GM12878 (cell line): Measurements from ENCODE around the gene ACSL3. TPM values are rescaled to one million over a fixed set of nuclear protein-coding genes. Genes with fewer than 3 reads are reported as not detected.

Experiments used
- BACH1 ChIP-seq: fragments of 450-650 bp; IDR thresholded peaks from 2 replicates; pipeline ENCODE4 v1.6.1; 2017; ENCODE audit warnings: mild to moderate bottlenecking, borderline replicate concordance
- BHLHE40 ChIP-seq, 2 experiments: fragments of 450-650 bp in 1 of 2; IDR thresholded peaks; 2 replicates each; pipeline ENCODE4 v1.6.1; 2011 to 2017; ENCODE audit warnings: low read depth in 2 of 2, borderline replicate concordance in 1 of 2, improper control_type of control experiment in 1 of 2, low read length in 1 of 2, mild to moderate bottlenecking in 1 of 2
- CEBPB ChIP-seq, 2 experiments: fragments of 150-350 bp in 1 of 2; IDR thresholded peaks; 2 replicates each; pipeline ENCODE4 v1.6.1; 2012 to 2014; ENCODE audit warnings: low read depth in 2 of 2, low read length in 2 of 2, borderline replicate concordance in 1 of 2, inconsistent platforms in 1 of 2
- CHD4 ChIP-seq: fragments of 200-600 bp; sonication (generic); IDR thresholded peaks from 2 replicates; pipeline ENCODE4 v1.6.1; 2016; ENCODE audit warnings: mild to moderate bottlenecking
- ELK1 ChIP-seq: IDR thresholded peaks from 2 replicates; pipeline ENCODE4 v1.6.1; 2012; ENCODE audit warnings: low read depth, low read length, improper control_type of control experiment
- KAT2A ChIP-seq: conservative IDR thresholded peaks from 2 replicates; pipeline ENCODE4 v1.6.1; 2011; ENCODE audit warnings: low read depth, low read length; ENCODE audit not compliant: control insufficient read depth
- MYC ChIP-seq: IDR thresholded peaks from 2 replicates; pipeline ENCODE4 v1.6.1; 2011; ENCODE audit warnings: mild to moderate bottlenecking, low read length, moderate library complexity, inconsistent platforms; ENCODE audit not compliant: insufficient read depth, insufficient replicate concordance, insufficient read length, severe bottlenecking
- RUNX3 ChIP-seq: IDR thresholded peaks from 2 replicates; pipeline ENCODE4 v1.6.1; 2012; ENCODE audit warnings: low read length, inconsistent platforms
- ZNF274 ChIP-seq: IDR thresholded peaks from one replicate; pipeline ENCODE4 v1.8.0; 2011; ENCODE audit not compliant: insufficient read length, insufficient read depth
- polyA plus RNA-seq, 11 experiments: library from polyadenylated mRNA; depleted of rRNA in 4 of 11; unstranded in 6 of 11; stranded (reverse) in 5 of 11; fragments of >200 nt; fragmentation: Nextera tagmentation in 4 of 11; fragmentation: Illumina TruSeq in 1 of 11; extraction: Ambion mirVana in 4 of 11; extraction: Trizol in 1 of 11; gene quantifications; 1 replicate in 1 of 11; 2 replicates in 10 of 11; pipeline versions ENCODE4 v1.2.1 to v1.2.3, GENCODE V29; 2011 to 2016; ENCODE audit warnings: inconsistent platforms in 2 of 11, missing spikeins in 2 of 11, low read depth in 1 of 11
- total RNA-seq, 4 experiments: library from RNA; depleted of rRNA in 3 of 4; stranded (reverse); fragments of >200 nt in 3 of 4; fragmentation: Illumina TruSeq in 1 of 4; extraction: Trizol in 1 of 4; gene quantifications; 2 replicates each; pipeline versions ENCODE4 v1.2.1 to v1.2.3, GENCODE V29; 2013 to 2021
- TF ChIP-seq, protein P1 (sequence below): IDR thresholded peaks from 2 replicates; pipeline ENCODE4 v1.6.1; 2012; ENCODE audit warnings: low read depth, low read length, improper control_type of control experiment
- TF ChIP-seq, protein P2 (sequence below): fragments of 450-650 bp; IDR thresholded peaks from 2 replicates; pipeline ENCODE4 v1.6.1; 2017; ENCODE audit warnings: borderline replicate concordance

Gene ACSL3
- total and polyA plus RNA-seq, 10 of the 15 experiments (the other 5 are each of a cell fraction or from before 2014, with no cell fraction given): 15.6 to 83.9 (median 56.7) TPM

DNA sequence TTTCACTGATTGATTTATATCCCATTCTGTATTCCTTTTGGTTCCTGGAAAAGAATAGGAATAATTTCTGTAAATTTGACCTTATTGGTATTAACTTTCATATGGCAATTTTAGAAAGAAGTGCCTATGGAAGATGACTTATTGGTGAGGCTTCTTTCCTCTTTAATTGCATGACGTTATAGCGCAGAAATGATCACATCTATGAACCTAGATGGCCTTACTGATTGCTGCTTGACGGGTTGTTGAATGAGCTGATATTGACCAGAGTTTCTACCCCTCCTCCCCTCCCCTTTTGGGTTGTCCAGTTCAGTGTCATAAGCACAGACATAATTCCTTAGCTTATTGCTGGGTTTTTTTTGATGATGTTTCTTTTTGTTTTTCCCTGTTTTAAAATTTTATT lies 14.6 kb downstream of the ACSL3 start (continued):
- TF ChIP-seq KAT2A (no peak), CEBPB (IDR thresholded peaks at IDR 0.05; ENCODE audit: borderline replicate concordance in 1 of 2, low read depth in 2 of 2, low read length in 2 of 2) (no peak), CHD4 (no peak), BACH1 (no peak), ELK1 (no peak), BHLHE40 (IDR thresholded peaks at IDR 0.05; ENCODE audit: borderline replicate concordance in 1 of 2, low read depth in 2 of 2, low read length in 1 of 2) (no peak), RUNX3 (no peak), ZNF274 (no peak), MYC (no peak)
- TF ChIP-seq, protein P1, sequence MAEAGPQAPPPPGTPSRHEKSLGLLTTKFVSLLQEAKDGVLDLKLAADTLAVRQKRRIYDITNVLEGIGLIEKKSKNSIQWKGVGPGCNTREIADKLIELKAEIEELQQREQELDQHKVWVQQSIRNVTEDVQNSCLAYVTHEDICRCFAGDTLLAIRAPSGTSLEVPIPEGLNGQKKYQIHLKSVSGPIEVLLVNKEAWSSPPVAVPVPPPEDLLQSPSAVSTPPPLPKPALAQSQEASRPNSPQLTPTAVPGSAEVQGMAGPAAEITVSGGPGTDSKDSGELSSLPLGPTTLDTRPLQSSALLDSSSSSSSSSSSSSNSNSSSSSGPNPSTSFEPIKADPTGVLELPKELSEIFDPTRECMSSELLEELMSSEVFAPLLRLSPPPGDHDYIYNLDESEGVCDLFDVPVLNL: no peak
- TF ChIP-seq, protein P2, sequence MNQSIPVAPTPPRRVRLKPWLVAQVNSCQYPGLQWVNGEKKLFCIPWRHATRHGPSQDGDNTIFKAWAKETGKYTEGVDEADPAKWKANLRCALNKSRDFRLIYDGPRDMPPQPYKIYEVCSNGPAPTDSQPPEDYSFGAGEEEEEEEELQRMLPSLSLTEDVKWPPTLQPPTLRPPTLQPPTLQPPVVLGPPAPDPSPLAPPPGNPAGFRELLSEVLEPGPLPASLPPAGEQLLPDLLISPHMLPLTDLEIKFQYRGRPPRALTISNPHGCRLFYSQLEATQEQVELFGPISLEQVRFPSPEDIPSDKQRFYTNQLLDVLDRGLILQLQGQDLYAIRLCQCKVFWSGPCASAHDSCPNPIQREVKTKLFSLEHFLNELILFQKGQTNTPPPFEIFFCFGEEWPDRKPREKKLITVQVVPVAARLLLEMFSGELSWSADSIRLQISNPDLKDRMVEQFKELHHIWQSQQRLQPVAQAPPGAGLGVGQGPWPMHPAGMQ: no peak
